HepG2 (cell line): ENCODE data around the gene BASP1. TPM values are rescaled to one million over a fixed set of nuclear protein-coding genes. Genes with fewer than 3 reads are reported as not detected.

Experiments used
- ATAC-seq: fragments of 200-7000 bp; cut with Tn5 transposase; 3 replicates; pipeline ENCODE4 v1.9.1; 2020; ENCODE audit warnings: mild to moderate bottlenecking, moderate library complexity
- BruUV-seq: library from RNA; stranded (reverse); fragments of 400-500 nt; replicated peaks from 2 replicates; lab custom pipeline; 2021; lab: Mats Ljungman, UMichigan
- CTCF ChIA-PET: fragments of 300-600 bp; formaldehyde crosslinking; extraction: SDS; loops from one replicate; lab custom pipeline; 2021; ENCODE audit warnings: low total read pairs, inconsistent platforms, low intra/inter-chr PET ratio; lab: Yijun Ruan, JAX
- POLR2A ChIA-PET: fragments of 350-600 bp; sonication (Branson Sonifier 250); formaldehyde crosslinking; loops from one replicate; lab custom pipeline; 2020; ENCODE audit warnings: antibody characterized with exemption, inconsistent platforms; lab: Yijun Ruan, JAX
- DNase-seq: peaks from one replicate; pipeline ENCODE4 v3.0.0-alpha.2; 2015; ENCODE audit warnings: low spot score
- FAIRE-seq: peaks from 3 replicates; lab custom pipeline; 2011; peaks lifted over from hg19 to GRCh38; lab: Jason Lieb, UNC
- H2AFZ ChIP-seq: one replicate; pipeline ENCODE4 v1.6.1; 2011; ENCODE audit warnings: low read length, inconsistent platforms
- H3K27ac ChIP-seq: fragments of 300-600 bp; 3 replicates; pipeline ENCODE4 v1.8.0; 2011; ENCODE audit warnings: mixed run types, mild to moderate bottlenecking, mixed read lengths, low read length, inconsistent platforms; ENCODE audit not compliant: insufficient read depth; ENCODE audit errors: extremely low read length
- H3K27me3 ChIP-seq, 2 experiments: fragments of 200-600 bp in 1 of 2; 2 replicates in 1 of 2; 3 replicates in 1 of 2; pipeline versions ENCODE4 v1.6.0 to v1.8.0; 2011; ENCODE audit warnings: low read length in 2 of 2, mild to moderate bottlenecking in 2 of 2, moderate library complexity in 2 of 2, inconsistent platforms in 1 of 2; ENCODE audit not compliant: insufficient read depth in 2 of 2, control insufficient read depth in 1 of 2
- H3K36me3 ChIP-seq, 2 experiments: fragments of 200-600 bp in 1 of 2; replicated peaks in 1 of 2; 2 replicates in 1 of 2; 3 replicates in 1 of 2; pipeline versions ENCODE4 v1.5.1 to v1.8.0; 2011; ENCODE audit warnings: low read length in 2 of 2, inconsistent platforms in 1 of 2; ENCODE audit not compliant: insufficient read depth in 2 of 2, control insufficient read depth in 1 of 2
- H3K4me1 ChIP-seq: 2 replicates; pipeline ENCODE4 v1.5.1; 2012; ENCODE audit warnings: low read length, inconsistent platforms; ENCODE audit not compliant: insufficient read depth
- H3K4me2 ChIP-seq: 2 replicates; pipeline ENCODE4 v1.6.0; 2011; ENCODE audit warnings: low read depth, low read length, inconsistent platforms
- H3K4me3 ChIP-seq, 3 experiments: fragments of 200-600 bp in 1 of 3; sonication (generic), shearing (Covaris generic) in 1 of 3; replicated peaks in 1 of 3; 2 replicates each; pipeline ENCODE4 v1.5.1; 2011 to 2016; ENCODE audit warnings: low read length in 3 of 3, inconsistent platforms in 2 of 3, low read depth in 2 of 3, mild to moderate bottlenecking in 2 of 3, control low read depth in 1 of 3, mixed read lengths in 1 of 3; ENCODE audit not compliant: insufficient read depth in 1 of 3
- H3K79me2 ChIP-seq: one replicate; pipeline ENCODE4 v1.6.1; 2011; ENCODE audit warnings: low read length, inconsistent platforms; ENCODE audit not compliant: insufficient read depth
- H3K9ac ChIP-seq: 2 replicates; pipeline ENCODE4 v1.6.0; 2011; ENCODE audit warnings: mild to moderate bottlenecking, low read depth, low read length, inconsistent platforms; ENCODE audit not compliant: insufficient read depth
- H3K9me3 ChIP-seq: 2 replicates; pipeline ENCODE4 v1.5.1; 2012; ENCODE audit warnings: mild to moderate bottlenecking, low read length
- H4K20me1 ChIP-seq: 2 replicates; pipeline ENCODE4 v1.6.0; 2011; ENCODE audit warnings: inconsistent platforms, mild to moderate bottlenecking, low read length, moderate library complexity; ENCODE audit not compliant: insufficient read depth
- CENPT ChIP-seq: sonication (generic); formaldehyde crosslinking; IDR thresholded peaks from 2 replicates; pipeline ENCODE4 v1.8.0; 2022; ENCODE audit warnings: low read depth, mild to moderate bottlenecking, moderate library complexity, missing genetic modification reagents
- FOXO4 ChIP-seq: sonication (generic); formaldehyde crosslinking; conservative IDR thresholded peaks from 2 replicates; pipeline ENCODE4 v1.8.1; 2023; ENCODE audit warnings: missing genetic modification reagents
- HDAC6 ChIP-seq: fragments of 200-600 bp; sonication (generic); IDR thresholded peaks from 2 replicates; pipeline ENCODE4 v1.7.0; 2017; ENCODE audit warnings: mild to moderate bottlenecking, antibody characterized with exemption, low read length, low read depth
- MTF2 ChIP-seq: sonication (generic); formaldehyde crosslinking; IDR thresholded peaks from 2 replicates; pipeline ENCODE4 v1.5.0; 2020; ENCODE audit warnings: missing genetic modification reagents, borderline replicate concordance
- PHF5A ChIP-seq: IDR thresholded peaks from one replicate; pipeline ENCODE4 v1.6.1; 2018; ENCODE audit warnings: low read depth, missing genetic modification reagents; ENCODE audit not compliant: unreplicated experiment
- PRDM4 ChIP-seq: sonication (generic); formaldehyde crosslinking; IDR thresholded peaks from 2 replicates; pipeline ENCODE4 v1.9.0; 2021; ENCODE audit warnings: missing genetic modification reagents, borderline replicate concordance
- SYNCRIP ChIP-seq: fragments of 200-400 bp; formaldehyde crosslinking; IDR thresholded peaks from 2 replicates; pipeline ENCODE4 v1.6.1; 2018; ENCODE audit warnings: mild to moderate bottlenecking, low read depth, low read length; ENCODE audit not compliant: insufficient read depth
- TFDP2 ChIP-seq: sonication (generic); formaldehyde crosslinking; IDR thresholded peaks from 2 replicates; pipeline ENCODE4 v1.4.0; 2020; ENCODE audit warnings: missing genetic modification reagents
- ZEB1 ChIP-seq: IDR thresholded peaks from 2 replicates; pipeline ENCODE4 v1.6.1; 2012; ENCODE audit warnings: mild to moderate bottlenecking, low read depth, inconsistent platforms; ENCODE audit not compliant: insufficient replicate concordance
- ZNF224 ChIP-seq: sonication (generic); formaldehyde crosslinking; IDR thresholded peaks from 2 replicates; pipeline ENCODE4 v1.5.0; 2020; ENCODE audit warnings: mild to moderate bottlenecking, missing genetic modification reagents
- ZNF282 ChIP-seq: fragments of 450-650 bp; IDR thresholded peaks from 2 replicates; pipeline ENCODE4 v1.6.1; 2018; ENCODE audit not compliant: partially characterized antibody
- ZNF335 ChIP-seq: sonication (generic); formaldehyde crosslinking; IDR thresholded peaks from 2 replicates; pipeline ENCODE4 v1.4.0; 2020; ENCODE audit warnings: missing genetic modification reagents
- ZNF562 ChIP-seq: sonication (generic); formaldehyde crosslinking; IDR thresholded peaks from 2 replicates; pipeline ENCODE4 v1.8.0; 2022; ENCODE audit warnings: missing genetic modification reagents, borderline replicate concordance
- ZSCAN29 ChIP-seq: sonication (generic); formaldehyde crosslinking; conservative IDR thresholded peaks from 2 replicates; pipeline ENCODE4 v1.4.0; 2020; ENCODE audit warnings: mild to moderate bottlenecking, missing genetic modification reagents
- WGBS: methylation state at CpG from one replicate; pipeline ENCODE4 v1.1.6; 2017; ENCODE audit warnings: low lambda C conversion rate; 5-methylcytosine and 5-hydroxymethylcytosine counted together
- in situ Hi-C: cut with HindIII; loops from 2 replicates; pipeline ENCODE4 v1.10.0; 2017; ENCODE audit warnings: low pct_unique_long_range_greater_than_20kb; ENCODE audit not compliant: extremely low pct_ligation_motif_present
- intact Hi-C: fragments of 100-400 bp; cut with micrococcal nuclease; formaldehyde crosslinking; loops from one replicate; pipeline ENCODE4 v1.10.0; 2022; ENCODE audit not compliant: unreplicated experiment
- polyA plus RNA-seq, 8 experiments: library from polyadenylated mRNA; depleted of rRNA in 3 of 8; stranded (reverse) in 7 of 8; unstranded in 1 of 8; fragments of >200 nt; fragmentation: Illumina TruSeq in 4 of 8; extraction: Trizol in 4 of 8; gene quantifications; 2 replicates each; pipeline versions ENCODE4 v1.2.1 to v1.2.3, GENCODE V29; 2011 to 2016; ENCODE audit warnings: low read depth in 4 of 8, missing spikeins in 1 of 8, mixed read lengths in 1 of 8; ENCODE audit not compliant: insufficient read depth in 1 of 8
- total RNA-seq, 5 experiments: library from RNA; depleted of rRNA; stranded (reverse); fragments of >200 nt; fragmentation: Illumina TruSeq; extraction: Trizol; gene quantifications; 2 replicates each; pipeline ENCODE4 v1.2.3, GENCODE V29; 2016; ENCODE audit warnings: low read depth in 1 of 5
- TF ChIP-seq, protein P1 (sequence below): sonication (generic); formaldehyde crosslinking; conservative IDR thresholded peaks from 2 replicates; pipeline ENCODE4 v1.4.0; 2020; ENCODE audit warnings: missing genetic modification reagents

BASP1 gene
- total and polyA plus RNA-seq, 2 of the 13 experiments (the other 11 are each of a cell fraction or from before 2014, with no cell fraction given), result 0.04 TPM; not detected in 1

GRCh38 chr5:17212996-17213395, 4.4 kb upstream of the BASP1 start:
- 0% methylated on average over 3 of the region's 3 CpGs for WGBS
- intact Hi-C loops, result no loop called here
- ATAC-seq, result no peak

More at GRCh38 chr5:17212996-17213395, 4.4 kb upstream of the BASP1 start:
- CTCF ChIA-PET, result no interaction called here
- Histone ChIP-seq H3K9ac (no peak overlapping the region), H3K27me3 (no peaks in the 10 kb centered on the region), H3K36me3 (no peaks in the 10 kb centered on the region), H3K27ac (no peak overlapping the region), H3K79me2 (no peaks in the 10 kb centered on the region), H3K9me3 (no peaks in the 10 kb centered on the region), H4K20me1 (no peaks in the 10 kb centered on the region), H3K4me2 (no peak overlapping the region), H3K4me1 (no peaks in the 10 kb centered on the region), H2AFZ (no peak overlapping the region), H3K4me3 (no peak overlapping the region)
- TF ChIP-seq, protein P1, sequence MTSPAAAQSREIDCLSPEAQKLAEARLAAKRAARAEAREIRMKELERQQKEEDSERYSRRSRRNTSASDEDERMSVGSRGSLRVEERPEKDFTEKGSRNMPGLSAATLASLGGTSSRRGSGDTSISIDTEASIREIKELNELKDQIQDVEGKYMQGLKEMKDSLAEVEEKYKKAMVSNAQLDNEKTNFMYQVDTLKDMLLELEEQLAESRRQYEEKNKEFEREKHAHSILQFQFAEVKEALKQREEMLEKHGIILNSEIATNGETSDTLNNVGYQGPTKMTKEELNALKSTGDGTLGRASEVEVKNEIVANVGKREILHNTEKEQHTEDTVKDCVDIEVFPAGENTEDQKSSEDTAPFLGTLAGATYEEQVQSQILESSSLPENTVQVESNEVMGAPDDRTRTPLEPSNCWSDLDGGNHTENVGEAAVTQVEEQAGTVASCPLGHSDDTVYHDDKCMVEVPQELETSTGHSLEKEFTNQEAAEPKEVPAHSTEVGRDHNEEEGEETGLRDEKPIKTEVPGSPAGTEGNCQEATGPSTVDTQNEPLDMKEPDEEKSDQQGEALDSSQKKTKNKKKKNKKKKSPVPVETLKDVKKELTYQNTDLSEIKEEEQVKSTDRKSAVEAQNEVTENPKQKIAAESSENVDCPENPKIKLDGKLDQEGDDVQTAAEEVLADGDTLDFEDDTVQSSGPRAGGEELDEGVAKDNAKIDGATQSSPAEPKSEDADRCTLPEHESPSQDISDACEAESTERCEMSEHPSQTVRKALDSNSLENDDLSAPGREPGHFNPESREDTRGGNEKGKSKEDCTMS (CRISPR knock-in tag), result no peak
- TF ChIP-seq PHF5A (CRISPR knock-in tag) (no peak), ZNF224 (CRISPR knock-in tag) (no peak), ZNF335 (CRISPR knock-in tag) (no peak), ZSCAN29 (CRISPR knock-in tag) (no peak), ZEB1 (no peak), TFDP2 (no peak), CENPT (CRISPR knock-in tag) (no peak), ZNF282 (no peak), HDAC6 (no peak), PRDM4 (CRISPR knock-in tag) (no peak), ZNF562 (no peak), FOXO4 (CRISPR knock-in tag) (no peak), SYNCRIP (no peak), MTF2 (CRISPR knock-in tag) (no peak)
- no TSS peak for BruUV-seq
- DNase-seq (no peak), FAIRE-seq (no peak)
- POLR2A ChIA-PET, result no interaction called here
- in situ Hi-C loops, result no loop called here
